Spinal cord (tissue), 10 donors: ENCODE data around the gene STXBP5. TPM values are rescaled to one million over a fixed set of nuclear protein-coding genes. Genes with fewer than 3 reads are reported as not detected.
"Not testable (repeated sequence)": the region's sequence is repeated elsewhere in the genome, so short reads cannot be mapped to it uniquely, and the experiment has no call there.

ENCODE experiments used
- DNase-seq, 6 donors: peaks; one replicate each; pipeline versions ENCODE4 v3.0.0 to v3.0.0-alpha.2; 2013 to 2015; ENCODE audit warnings: low spot score in 6 of 6, low read depth in 4 of 6
- H3K27ac ChIP-seq: one replicate; pipeline ENCODE4 v1.5.1; 2013; ENCODE audit warnings: low read depth, low read length, control low read depth
- H3K27me3 ChIP-seq: one replicate; pipeline ENCODE4 v1.6.1; 2013; ENCODE audit warnings: low read length; ENCODE audit not compliant: control insufficient read depth, insufficient read depth
- H3K36me3 ChIP-seq: one replicate; pipeline ENCODE4 v1.6.1; 2013; ENCODE audit warnings: low read length; ENCODE audit not compliant: control insufficient read depth, insufficient read depth
- H3K4me1 ChIP-seq: one replicate; pipeline ENCODE4 v1.6.1; 2013; ENCODE audit warnings: low read length; ENCODE audit not compliant: control insufficient read depth, insufficient read depth
- H3K4me3 ChIP-seq: one replicate; pipeline ENCODE4 v1.5.1; 2013; ENCODE audit warnings: low read depth, low read length, control low read depth
- H3K9me3 ChIP-seq: one replicate; pipeline ENCODE4 v1.6.1; 2013; ENCODE audit warnings: low read length; ENCODE audit not compliant: control insufficient read depth, insufficient read depth
- WGBS: methylation state at CpG from one replicate; pipeline ENCODE4 v1.1.5; 2013; ENCODE audit warnings: missing lambda C conversion rate; ENCODE audit not compliant: insufficient coverage; 5-methylcytosine and 5-hydroxymethylcytosine counted together
- polyA plus RNA-seq, 2 donors: library from polyadenylated mRNA; unstranded; fragments of 120-200 nt; gene quantifications; one replicate each; pipeline ENCODE4 v1.2.1, GENCODE V29; 2013; ENCODE audit not compliant: insufficient read length in 2 of 2
- total RNA-seq, 2 donors: library from RNA; depleted of rRNA in 1 of 2; stranded (reverse); fragments of 120-200 nt in 1 of 2; fragments of >200 nt in 1 of 2; gene quantifications; one replicate each; pipeline versions ENCODE4 v1.2.3 to v1.2.4, GENCODE V29; 2013 to 2014
- donor health status: healthy.

The STXBP5 gene
- total and polyA plus RNA-seq, 4 donors: 20.4 to 63.2 (median 31.0) TPM

DNA sequence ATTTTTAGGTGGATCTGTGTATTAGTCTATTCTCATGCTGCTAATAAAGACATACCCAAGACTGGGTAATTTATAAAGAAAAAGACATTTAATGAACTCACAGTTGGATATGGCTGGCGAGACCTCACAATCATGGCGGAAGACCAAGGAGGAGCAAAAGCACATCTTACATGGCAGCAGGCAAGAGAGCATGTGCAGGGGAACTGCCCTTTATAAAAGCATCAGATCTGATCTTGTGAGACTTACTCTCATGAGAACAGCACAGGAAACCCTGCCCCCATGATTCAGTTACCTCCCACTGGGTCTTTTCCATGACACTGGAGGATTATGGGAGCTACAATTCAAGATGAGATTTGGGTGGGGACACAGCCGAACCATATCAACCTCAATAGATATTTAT, 176.6 kb downstream of the STXBP5 start:
- not testable (repeated sequence) for H3K4me3 ChIP-seq, DNase-seq, H3K9me3 ChIP-seq, H3K4me1 ChIP-seq, H3K27me3 ChIP-seq, H3K36me3 ChIP-seq, H3K27ac ChIP-seq
- 100% methylated on average over 2 of the region's 3 CpGs for WGBS

GRCh38 chr6:147381712-147382111, 177.5 kb downstream of the STXBP5 start:
- Histone ChIP-seq H3K4me3 (no peak overlapping the region), H3K4me1 (no peaks in the 10 kb centered on the region), H3K27me3 (no peaks in the 10 kb centered on the region), H3K27ac (no peak overlapping the region), H3K9me3 (no peaks in the 10 kb centered on the region), H3K36me3 (no peaks in the 10 kb centered on the region)
- WGBS: 100% methylated on average over 1 of the region's 3 CpGs
- no peak for DNase-seq

DNA sequence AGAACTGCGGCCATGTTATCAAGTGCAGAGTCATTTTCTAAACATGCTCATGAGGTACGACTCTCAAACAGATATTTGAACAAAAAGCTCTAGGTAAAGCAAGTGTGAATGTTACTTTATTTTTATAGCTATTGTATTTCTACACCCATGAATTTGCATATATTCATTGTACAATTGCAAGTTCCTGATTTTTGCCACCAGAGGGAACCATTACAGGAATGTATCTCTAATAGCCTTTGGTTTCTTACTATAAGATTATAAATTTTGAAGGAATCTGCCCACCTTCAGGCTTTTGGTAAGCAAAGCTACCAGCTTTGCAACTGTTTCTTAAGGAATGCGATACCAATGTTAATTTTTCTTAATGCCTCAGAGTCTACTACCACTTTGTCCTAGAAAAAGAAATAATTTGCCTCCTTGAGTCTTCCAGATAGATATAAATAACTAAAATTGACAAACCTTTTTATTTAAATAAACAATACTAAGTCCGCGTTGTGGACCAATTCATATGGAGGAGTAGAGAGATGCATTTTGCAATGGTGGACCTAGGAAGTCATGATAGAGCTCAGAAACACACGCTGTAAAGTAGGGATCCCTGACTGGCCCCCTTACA, 178.8 kb downstream of the STXBP5 start:
- Histone ChIP-seq H3K4me1 (no peaks in the 10 kb centered on the region), H3K27me3 (no peaks in the 10 kb centered on the region), H3K27ac (no peak overlapping the region), H3K4me3 (no peak overlapping the region), H3K9me3 (no peaks in the 10 kb centered on the region), H3K36me3 (no peaks in the 10 kb centered on the region)
- WGBS: 100% methylated on average over 1 of the region's 6 CpGs
- DNase-seq: peak in 2 of 6 donors; percentile 26 to 43

GRCh38 chr6:147384029-147384428, 179.8 kb downstream of the STXBP5 start:
- no peak for DNase-seq
- Histone ChIP-seq H3K9me3 (no peaks in the 10 kb centered on the region), H3K4me1 (no peaks in the 10 kb centered on the region), H3K27ac (no peak overlapping the region), H3K4me3 (no peak overlapping the region), H3K36me3 (no peaks in the 10 kb centered on the region), H3K27me3 (no peaks in the 10 kb centered on the region)
- no CpG with 5 or more reads among the region's 2 CpGs for WGBS

- WGBS: 97% methylated on average over 3 of the region's 6 CpGs
- no peak for DNase-seq
- Histone ChIP-seq H3K36me3 (no peaks in the 10 kb centered on the region), H3K27ac (no peak overlapping the region), H3K4me1 (no peaks in the 10 kb centered on the region), H3K27me3 (no peaks in the 10 kb centered on the region), H3K4me3 (no peak overlapping the region), H3K9me3 (no peaks in the 10 kb centered on the region)
Observed at GRCh38 chr6:147384737-147385710, 180.8 kb downstream of the STXBP5 start.

DNA sequence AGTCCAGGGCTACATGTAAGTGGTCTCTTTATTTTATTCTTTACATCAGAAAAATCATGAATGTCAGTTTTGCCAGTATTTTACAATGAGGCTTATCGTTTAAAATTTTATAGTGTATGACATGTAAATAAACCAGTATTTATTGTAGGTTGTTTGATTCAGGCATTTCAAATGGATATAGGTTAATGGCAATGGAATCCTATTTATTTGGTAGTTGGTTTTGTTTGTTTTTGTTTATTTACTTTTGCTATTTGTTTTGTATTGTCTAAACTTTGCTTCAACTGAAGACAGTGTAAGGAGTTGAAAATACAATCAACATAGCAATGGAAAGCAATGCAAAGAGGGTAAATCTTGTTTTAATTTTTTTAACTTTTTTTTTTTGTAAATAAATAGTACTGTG, 185.2 kb downstream of the STXBP5 start:
- H3K36me3 ChIP-seq: no peaks in the 10 kb centered on the region
- H3K4me3 ChIP-seq: no peak overlapping the region
- H3K9me3 ChIP-seq: no peaks in the 10 kb centered on the region
- no peak overlapping the region for H3K27ac ChIP-seq
- no peaks in the 10 kb centered on the region for H3K4me1 ChIP-seq
- no CpG with 5 or more reads among the region's 1 CpG for WGBS
- no peak for DNase-seq
- H3K27me3 ChIP-seq: no peaks in the 10 kb centered on the region

DNA sequence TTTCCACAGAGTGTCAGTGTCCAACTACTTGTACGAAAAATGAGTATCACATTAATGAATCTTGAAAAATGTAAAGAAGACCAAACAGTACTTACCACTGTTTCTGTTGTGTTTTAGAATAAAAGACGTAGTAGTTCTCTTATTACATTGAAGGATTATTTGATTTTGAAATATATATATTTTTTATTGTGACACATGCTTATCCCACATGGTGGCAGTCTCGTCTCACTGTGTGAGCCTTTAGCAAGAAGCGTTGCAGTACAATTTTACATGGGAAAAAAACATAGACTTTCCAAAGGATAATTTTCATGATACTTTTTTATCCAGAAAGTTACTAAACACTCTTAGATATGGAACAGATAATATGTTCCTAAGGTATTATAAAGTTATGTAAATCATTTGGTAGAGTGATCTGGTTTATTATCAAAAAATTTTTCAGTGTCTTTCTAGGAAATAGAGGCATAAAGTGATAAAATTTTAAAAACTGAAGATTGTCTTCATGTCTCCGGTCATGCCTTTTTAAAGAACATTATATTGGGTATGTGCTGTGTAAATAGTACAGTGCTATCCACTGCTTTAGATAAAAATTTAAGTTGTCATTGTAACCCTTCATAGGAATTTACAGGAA, 186.8 kb downstream of the STXBP5 start:
- Histone ChIP-seq H3K4me1 (no peaks in the 10 kb centered on the region), H3K27ac (no peak overlapping the region)
- no CpG with 5 or more reads among the region's 5 CpGs for WGBS

DNA sequence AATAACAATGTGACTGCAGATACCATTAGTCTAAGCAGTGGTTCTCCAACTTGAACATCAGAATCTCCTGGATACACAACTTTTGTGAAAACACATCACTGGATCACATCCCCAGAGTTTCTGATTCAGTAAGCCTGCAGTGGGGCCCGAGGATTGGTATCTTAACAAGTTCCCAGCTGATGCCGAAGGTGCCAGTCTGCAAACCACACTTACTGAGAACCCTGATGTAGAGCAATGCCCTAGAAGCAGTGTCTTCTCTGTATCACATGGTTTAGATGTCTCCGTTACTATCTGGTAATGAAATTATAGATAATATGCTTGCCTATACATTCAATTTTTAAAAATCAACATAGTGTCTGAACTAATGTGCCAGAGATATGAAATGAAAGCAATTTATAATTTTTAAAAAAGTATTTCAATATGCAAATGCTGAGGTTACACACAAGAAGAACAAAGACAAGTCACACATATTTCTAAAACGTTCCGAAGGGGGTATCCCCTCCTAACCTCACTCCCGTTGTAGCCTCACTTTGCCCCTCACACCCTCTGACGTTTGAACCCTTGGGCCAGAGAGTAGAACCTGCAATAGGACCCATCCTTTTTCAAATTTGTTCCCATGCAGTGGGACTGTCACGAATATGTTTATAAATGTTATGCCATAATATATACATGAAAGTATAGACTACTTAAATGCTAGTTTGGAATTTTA, 188.9 kb downstream of the STXBP5 start:
- no peak overlapping the region for H3K4me3 ChIP-seq
- no peaks in the 10 kb centered on the region for H3K9me3 ChIP-seq
- DNase-seq: no peak
- no peak overlapping the region for H3K27ac ChIP-seq
- H3K27me3 ChIP-seq: no peaks in the 10 kb centered on the region
- no peaks in the 10 kb centered on the region for H3K4me1 ChIP-seq
- WGBS: 85% methylated on average over 5 of the region's 8 CpGs
- no peaks in the 10 kb centered on the region for H3K36me3 ChIP-seq

More for the DNA sequence above, 186.8 kb downstream of the STXBP5 start:
- H3K9me3 ChIP-seq: no peaks in the 10 kb centered on the region
- H3K27me3 ChIP-seq: no peaks in the 10 kb centered on the region
- no peak overlapping the region for H3K4me3 ChIP-seq
- no peaks in the 10 kb centered on the region for H3K36me3 ChIP-seq
- DNase-seq: peak; percentile 5 to 86 (median 32)

- no peaks in the 10 kb centered on the region for H3K27me3 ChIP-seq
- no peaks in the 10 kb centered on the region for H3K4me1 ChIP-seq
- no peak overlapping the region for H3K4me3 ChIP-seq
- no peaks in the 10 kb centered on the region for H3K9me3 ChIP-seq
- DNase-seq: no peak
- H3K36me3 ChIP-seq: no peaks in the 10 kb centered on the region
- WGBS: no CpG with 5 or more reads among the region's 1 CpG
- H3K27ac ChIP-seq: no peak overlapping the region
Observed at GRCh38 chr6:147395158-147395557, 190.9 kb downstream of the STXBP5 start.
